B cell (primary cell): Measurements from ENCODE around the gene TTC23. TPM values are rescaled to one million over a fixed set of nuclear protein-coding genes. Genes with fewer than 3 reads are reported as not detected.

Experiments used
- ATAC-seq: fragments of 200-7000 bp; cut with Tn5 transposase; one replicate; pipeline ENCODE4 v1.10.0; 2021; ENCODE audit warnings: low read depth, mild to moderate bottlenecking, moderate number of reproducible peaks, moderate library complexity
- CTCF ChIA-PET: fragments of 350-600 bp; sonication (Branson Sonifier 250); formaldehyde crosslinking; loops from one replicate; lab custom pipeline; 2021; ENCODE audit warnings: antibody characterized with exemption, inconsistent platforms; lab: Charles Lee
- POLR2A ChIA-PET: fragments of 350-600 bp; sonication (Branson Sonifier 250); formaldehyde crosslinking; loops from one replicate; lab custom pipeline; 2021; ENCODE audit warnings: antibody characterized with exemption; lab: Charles Lee
- DNase-seq: peaks from one replicate; pipeline ENCODE4 v3.0.0; 2013
- H2AFZ ChIP-seq: 2 replicates; pipeline ENCODE4 v1.6.1; 2012; ENCODE audit warnings: mild to moderate bottlenecking, low read depth, low read length; ENCODE audit not compliant: insufficient read depth, poor library complexity, severe bottlenecking
- H3K27ac ChIP-seq, 2 donors: 1 replicate in 1 of 2; 2 replicates in 1 of 2; pipeline ENCODE4 v1.5.1; 2012 to 2013; ENCODE audit warnings: low read length in 2 of 2, mild to moderate bottlenecking in 2 of 2, moderate library complexity in 1 of 2
- H3K27me3 ChIP-seq, 4 experiments: fragments of 200-600 bp in 1 of 4; sonication (generic) in 1 of 4; replicated peaks in 1 of 4; 1 replicate in 2 of 4; 2 replicates in 2 of 4; pipeline versions ENCODE4 v1.6.1 to v1.7.0; 2013 to 2016; ENCODE audit warnings: low read length in 3 of 4, mild to moderate bottlenecking in 2 of 4, mixed read lengths in 1 of 4, moderate library complexity in 1 of 4; ENCODE audit not compliant: insufficient read depth in 4 of 4, control insufficient read depth in 3 of 4; ENCODE audit errors: control extremely low read depth in 1 of 4
- H3K36me3 ChIP-seq, 2 experiments: replicated peaks in 1 of 2; 1 replicate in 1 of 2; 2 replicates in 1 of 2; pipeline versions ENCODE4 v1.6.1 to v1.7.1; 2013; ENCODE audit warnings: low read length in 1 of 2; ENCODE audit not compliant: insufficient read depth in 2 of 2, control insufficient read depth in 1 of 2; ENCODE audit errors: control extremely low read depth in 1 of 2, extremely low read depth in 1 of 2
- H3K4me1 ChIP-seq, 2 donors: fragments of 200-600 bp in 1 of 2; sonication (generic) in 1 of 2; 1 replicate in 1 of 2; 2 replicates in 1 of 2; pipeline versions ENCODE4 v1.5.1 to v1.6.1; 2013 to 2017; ENCODE audit warnings: low read length in 2 of 2; ENCODE audit not compliant: control insufficient read depth in 2 of 2, insufficient read depth in 2 of 2
- H3K4me2 ChIP-seq: replicated peaks from 2 replicates; pipeline ENCODE3; 2012; ENCODE audit warnings: mild to moderate bottlenecking, low read depth, low read length; ENCODE audit not compliant: poor library complexity, severe bottlenecking
- H3K4me3 ChIP-seq, 5 experiments: fragments of 200-600 bp in 1 of 5; sonication (generic) in 1 of 5; 1 replicate in 3 of 5; 2 replicates in 2 of 5; pipeline versions ENCODE4 v1.5.1 to v1.7.0; 2011 to 2016; ENCODE audit warnings: low read length in 4 of 5, mild to moderate bottlenecking in 4 of 5, low read depth in 2 of 5, control low read depth in 1 of 5, moderate library complexity in 1 of 5; ENCODE audit not compliant: insufficient read depth in 1 of 5; ENCODE audit errors: control extremely low read depth in 1 of 5, extremely low read depth in 1 of 5
- H3K79me2 ChIP-seq: fragments of 200-600 bp; sonication (generic); one replicate; pipeline ENCODE4 v1.6.0; 2016; ENCODE audit warnings: low read length; ENCODE audit not compliant: control insufficient read depth, insufficient read depth
- H3K9ac ChIP-seq: fragments of 200-600 bp; sonication (generic); 2 replicates; pipeline ENCODE4 v1.6.1; 2017; ENCODE audit warnings: mild to moderate bottlenecking, low read length, moderate library complexity
- H3K9me3 ChIP-seq, 3 donors: one replicate each; pipeline versions ENCODE4 v1.6.1 to v1.7.1; 2013; ENCODE audit warnings: low read length in 2 of 3; ENCODE audit not compliant: control insufficient read depth in 2 of 3, insufficient read depth in 1 of 3; ENCODE audit errors: control extremely low read depth in 1 of 3
- H4K20me1 ChIP-seq: 2 replicates; pipeline ENCODE4 v1.6.0; 2012; ENCODE audit warnings: mild to moderate bottlenecking, low read length; ENCODE audit not compliant: insufficient read depth, control insufficient read depth, poor library complexity, severe bottlenecking
- H3K27ac Mint-ChIP-seq: one replicate; pipeline ENCODE4 v1.8.0; 2021; ENCODE audit warnings: mixed read lengths
- H3K27me3 Mint-ChIP-seq: one replicate; pipeline ENCODE4 v1.8.0; 2021; ENCODE audit warnings: mixed read lengths
- H3K4me1 Mint-ChIP-seq: one replicate; pipeline ENCODE4 v1.8.0; 2021; ENCODE audit warnings: mixed read lengths
- H3K4me3 Mint-ChIP-seq: one replicate; pipeline ENCODE4 v1.8.0; 2021; ENCODE audit warnings: mixed read lengths
- H3K9me3 Mint-ChIP-seq: one replicate; pipeline ENCODE4 v1.8.0; 2022; ENCODE audit warnings: mixed read lengths; ENCODE audit not compliant: insufficient read depth
- CTCF ChIP-seq: fragments of 200-600 bp; IDR thresholded peaks from one replicate; pipeline ENCODE4 v1.8.0; 2022; ENCODE audit warnings: antibody characterized with exemption, mild to moderate bottlenecking
- EZH2 ChIP-seq: IDR thresholded peaks from 2 replicates; pipeline ENCODE4 v1.6.1; 2012; ENCODE audit warnings: borderline replicate concordance, low read depth, mild to moderate bottlenecking, moderate library complexity, low read length; ENCODE audit not compliant: insufficient read depth, poor library complexity, severe bottlenecking
- WGBS: methylation state at CpG from one replicate; pipeline ENCODE4 v1.1.5; 2013; ENCODE audit warnings: missing lambda C conversion rate; ENCODE audit not compliant: insufficient coverage; 5-methylcytosine and 5-hydroxymethylcytosine counted together
- intact Hi-C: fragments of 100-400 bp; cut with micrococcal nuclease; formaldehyde crosslinking; loops from one replicate; pipeline ENCODE4 v1.10.0; 2022
- polyA plus RNA-seq: library from polyadenylated mRNA; depleted of rRNA; stranded (reverse); fragments of >200 nt; gene quantifications from 2 replicates; pipeline ENCODE4 v1.2.3, GENCODE V29; 2012
- total RNA-seq, 2 donors: library from RNA; stranded (reverse); fragments of 120-200 nt in 1 of 2; gene quantifications; 1 replicate in 1 of 2; 2 replicates in 1 of 2; pipeline versions ENCODE4 v1.2.3 to v1.2.4, GENCODE V29; 2013 to 2022

TTC23 gene
- total and polyA plus RNA-seq, 2 donors (not counting 1 experiment from before 2014, with no cell fraction given): 0.15 to 1.9 TPM

GRCh38 chr15:99273801-99274200, 24.4 kb upstream of the TTC23 start:
- Histone ChIP-seq H3K9ac (no peak overlapping the region), H3K27me3 (no peaks in the 10 kb centered on the region), H3K4me2 (no peak overlapping the region), H4K20me1 (no peaks in the 10 kb centered on the region), H3K9me3 (peaks cover 0 to 1% (median 0%) of the 10 kb centered on the region in 3 donors), H2AFZ (no peak overlapping the region), H3K4me3 (no peak overlapping the region), H3K36me3 (peaks cover 0 to 1% of the 10 kb centered on the region in 2 experiments), H3K27ac (no peak overlapping the region), H3K4me1 (peaks cover 6 to 10% of the 10 kb centered on the region in 2 donors), H3K79me2 (no peaks in the 10 kb centered on the region)
- H3K4me1 Mint-ChIP-seq: peaks cover 11% of the 10 kb centered on the region
- H3K27me3 Mint-ChIP-seq: no peaks in the 10 kb centered on the region
- WGBS: no CpG with 5 or more reads among the region's 3 CpGs
- ATAC-seq (no peak), DNase-seq (no peak)
- CTCF ChIA-PET: interaction anchor here (0.7 to 8.1 kb wide), 20 partner anchors 8 to 1598 kb away, joined by 3 to 199 read pairs (median 8); partner anchors contain the start of gene LYSMD4
- no peaks in the 10 kb centered on the region for H3K9me3 Mint-ChIP-seq
- POLR2A ChIA-PET: interaction anchor here (2.0 kb wide), 1 partner anchor 430 kb away, joined by 7 read pairs; no protein-coding TSS in a partner anchor
- intact Hi-C loops: loop anchor here (1.0 kb wide), 3 partner anchors 430 to 482 kb away; partner anchors contain the start of gene LYSMD4
- TF ChIP-seq CTCF (no peak), EZH2 (no peak)
- H3K4me3 Mint-ChIP-seq: no peak overlapping the region
- H3K27ac Mint-ChIP-seq: no peak overlapping the region

- no peak overlapping the region for H2AFZ ChIP-seq
- no peak for TF ChIP-seq CTCF
- no peak for TF ChIP-seq EZH2
- intact Hi-C loops: no loop called here
- ATAC-seq (no peak), DNase-seq (no peak)
- no peaks in the 10 kb centered on the region for H3K79me2 ChIP-seq
- WGBS: 80% methylated on average over 1 of the region's 5 CpGs
- H3K4me2 ChIP-seq: no peak overlapping the region
- no peaks in the 10 kb centered on the region for H3K4me1 ChIP-seq
- Mint-ChIP-seq H3K4me3 (no peak overlapping the region), H3K4me1 (no peaks in the 10 kb centered on the region), H3K27ac (no peak overlapping the region), H3K9me3 (no peaks in the 10 kb centered on the region), H3K27me3 (no peaks in the 10 kb centered on the region)
- H3K4me3 ChIP-seq: no peak overlapping the region
- H3K36me3 ChIP-seq: no peaks in the 10 kb centered on the region
- H3K27me3 ChIP-seq: no peaks in the 10 kb centered on the region
- CTCF ChIA-PET: interaction anchor here (0.8 to 8.1 kb wide), 4 partner anchors 14 to 488 kb away, joined by 3 to 199 read pairs (median 6); no protein-coding TSS in a partner anchor
- H3K9me3 ChIP-seq: no peaks in the 10 kb centered on the region
- POLR2A ChIA-PET: no interaction called here
- H3K9ac ChIP-seq: no peak overlapping the region
- H4K20me1 ChIP-seq: no peaks in the 10 kb centered on the region
- H3K27ac ChIP-seq: no peak overlapping the region
Observed at GRCh38 chr15:99268431-99268830, 19.1 kb upstream of the TTC23 start.
